Measurements from ENCODE around the gene NELL2.

The NELL2 gene

DNA sequence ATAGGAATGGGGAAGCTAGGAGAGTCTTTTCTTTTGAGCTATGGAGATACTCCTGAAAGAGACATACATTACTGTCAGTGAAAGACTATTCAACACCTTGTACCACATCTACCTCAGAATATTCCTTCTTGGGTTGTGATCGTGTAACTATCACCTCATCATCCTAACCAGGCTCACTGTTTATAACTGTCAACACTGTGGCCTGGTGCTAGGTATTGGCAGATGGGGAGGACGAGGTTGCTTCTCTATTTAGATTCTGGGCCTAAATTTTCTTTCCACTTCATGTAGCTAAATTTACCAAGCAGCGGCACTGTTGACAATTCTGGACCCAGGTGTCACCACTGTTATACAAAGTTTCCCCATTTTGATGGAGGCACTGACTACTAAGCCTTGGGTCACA, 354.4 kb downstream of the NELL2 start:
- no peaks in the 10 kb centered on the region for H3K27me3 ChIP-seq (ENCODE audit: control insufficient read depth, insufficient read depth, low read length)
- H3K4me1 ChIP-seq (ENCODE audit: control insufficient read depth, low read depth, low read length): peaks cover 22% of the 10 kb centered on the region
- H3K27ac ChIP-seq (ENCODE audit: low read length): no peak overlapping the region
- H3K4me3 ChIP-seq (ENCODE audit: low read length): no peak overlapping the region
- no peaks in the 10 kb centered on the region for H3K36me3 ChIP-seq (ENCODE audit: control insufficient read depth, low read depth, low read length)
- no peaks in the 10 kb centered on the region for H3K9me3 ChIP-seq (ENCODE audit: control insufficient read depth, low read depth, low read length)
- no peak overlapping the region for H3K9ac ChIP-seq (ENCODE audit: low read length)

- Histone ChIP-seq H3K9ac (ENCODE audit: low read length) (no peak overlapping the region), H3K27me3 (ENCODE audit: control insufficient read depth, insufficient read depth, low read length) (no peaks in the 10 kb centered on the region), H3K4me1 (ENCODE audit: control insufficient read depth, low read depth, low read length) (peaks cover 13% of the 10 kb centered on the region), H3K4me3 (ENCODE audit: low read length) (no peak overlapping the region), H3K36me3 (ENCODE audit: control insufficient read depth, low read depth, low read length) (no peaks in the 10 kb centered on the region), H3K9me3 (ENCODE audit: control insufficient read depth, low read depth, low read length) (no peaks in the 10 kb centered on the region), H3K27ac (ENCODE audit: low read length) (no peak overlapping the region)
Measured at GRCh38 chr12:44519931-44520330, 356.2 kb downstream of the NELL2 start.

GRCh38 chr12:44511289-44511688, 364.8 kb downstream of the NELL2 start:
- Histone ChIP-seq H3K27ac (ENCODE audit: low read length) (no peak overlapping the region), H3K9me3 (ENCODE audit: control insufficient read depth, low read depth, low read length) (no peaks in the 10 kb centered on the region), H3K27me3 (ENCODE audit: control insufficient read depth, insufficient read depth, low read length) (no peaks in the 10 kb centered on the region), H3K4me1 (ENCODE audit: control insufficient read depth, low read depth, low read length) (no peaks in the 10 kb centered on the region), H3K4me3 (ENCODE audit: low read length) (no peak overlapping the region), H3K9ac (ENCODE audit: low read length) (no peak overlapping the region), H3K36me3 (ENCODE audit: control insufficient read depth, low read depth, low read length) (no peaks in the 10 kb centered on the region)

DNA sequence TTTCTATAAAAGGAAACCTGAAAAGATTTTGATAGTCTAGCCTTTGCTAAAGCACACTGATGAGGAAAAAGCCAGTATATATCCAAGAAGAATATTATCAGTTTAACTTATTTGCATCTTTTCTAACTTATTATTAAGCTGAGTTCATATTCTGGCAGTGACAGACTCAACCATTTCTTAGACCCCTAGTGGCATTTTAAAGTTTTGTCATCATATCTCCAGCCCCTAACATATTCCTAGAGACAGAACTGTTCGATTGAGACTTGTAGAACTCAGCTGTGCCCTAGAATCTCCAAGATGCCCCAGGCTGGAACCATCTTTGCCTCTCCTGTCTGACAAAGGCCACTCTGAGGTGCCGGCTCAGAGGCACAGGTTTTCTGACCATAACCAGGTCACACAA, 365.6 kb downstream of the NELL2 start:
- H3K27ac ChIP-seq (ENCODE audit: low read length): no peak overlapping the region

DNA sequence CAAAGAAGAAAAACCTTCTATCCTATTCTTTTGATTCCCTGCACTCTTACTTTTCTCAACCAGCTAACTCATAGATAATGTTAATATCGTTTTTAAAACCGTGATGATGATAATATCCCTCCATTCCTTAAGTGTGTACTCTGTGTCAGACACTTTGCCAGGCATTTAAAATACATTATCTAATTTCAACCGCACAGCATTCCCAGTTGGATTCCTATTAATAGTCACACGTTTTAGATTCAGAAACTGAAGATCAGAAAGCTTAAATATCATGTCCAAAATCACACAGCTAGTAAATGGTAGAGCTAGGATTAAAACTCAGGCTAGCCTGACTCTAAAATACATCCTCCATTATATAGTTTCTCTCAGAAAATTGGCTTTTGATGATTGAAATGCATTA, 366.0 kb downstream of the NELL2 start:
- Histone ChIP-seq H3K9ac (ENCODE audit: low read length) (no peak overlapping the region), H3K9me3 (ENCODE audit: control insufficient read depth, low read depth, low read length) (no peaks in the 10 kb centered on the region), H3K36me3 (ENCODE audit: control insufficient read depth, low read depth, low read length) (no peaks in the 10 kb centered on the region), H3K4me3 (ENCODE audit: low read length) (no peak overlapping the region), H3K27me3 (ENCODE audit: control insufficient read depth, insufficient read depth, low read length) (no peaks in the 10 kb centered on the region), H3K4me1 (ENCODE audit: control insufficient read depth, low read depth, low read length) (no peaks in the 10 kb centered on the region), H3K27ac (ENCODE audit: low read length) (no peak overlapping the region)

More for the DNA sequence above, 365.6 kb downstream of the NELL2 start:
- H3K4me3 ChIP-seq (ENCODE audit: low read length): no peak overlapping the region
- no peaks in the 10 kb centered on the region for H3K27me3 ChIP-seq (ENCODE audit: control insufficient read depth, insufficient read depth, low read length)
- H3K9me3 ChIP-seq (ENCODE audit: control insufficient read depth, low read depth, low read length): no peaks in the 10 kb centered on the region
- H3K9ac ChIP-seq (ENCODE audit: low read length): no peak overlapping the region
- H3K36me3 ChIP-seq (ENCODE audit: control insufficient read depth, low read depth, low read length): no peaks in the 10 kb centered on the region
- no peaks in the 10 kb centered on the region for H3K4me1 ChIP-seq (ENCODE audit: control insufficient read depth, low read depth, low read length)

GRCh38 chr12:44509471-44509870, 366.6 kb downstream of the NELL2 start:
- no peak overlapping the region for H3K4me3 ChIP-seq (ENCODE audit: low read length)
- H3K27me3 ChIP-seq (ENCODE audit: control insufficient read depth, insufficient read depth, low read length): no peaks in the 10 kb centered on the region
- H3K9me3 ChIP-seq (ENCODE audit: control insufficient read depth, low read depth, low read length): no peaks in the 10 kb centered on the region
- no peaks in the 10 kb centered on the region for H3K4me1 ChIP-seq (ENCODE audit: control insufficient read depth, low read depth, low read length)
- no peak overlapping the region for H3K27ac ChIP-seq (ENCODE audit: low read length)
- H3K9ac ChIP-seq (ENCODE audit: low read length): no peak overlapping the region
- no peaks in the 10 kb centered on the region for H3K36me3 ChIP-seq (ENCODE audit: control insufficient read depth, low read depth, low read length)

DNA sequence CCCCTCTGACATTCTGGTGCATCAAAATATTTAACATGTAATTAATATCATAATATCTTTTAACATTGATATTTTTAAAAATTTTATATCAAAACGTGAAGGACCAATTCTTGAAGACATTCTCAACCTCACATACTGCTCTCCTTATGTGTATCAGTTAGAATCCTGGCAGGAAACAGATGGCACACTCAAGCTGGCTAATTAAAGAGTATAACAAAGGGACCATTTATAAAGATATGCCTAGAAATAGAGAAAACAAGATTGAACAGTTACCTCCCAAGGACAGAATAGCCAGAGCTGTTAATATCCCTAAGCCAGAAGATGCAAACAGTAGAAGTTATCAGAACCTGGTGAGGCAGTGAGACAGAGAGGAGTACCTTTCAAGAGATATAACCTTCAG, 368.7 kb downstream of the NELL2 start:
- no peak overlapping the region for H3K27ac ChIP-seq (ENCODE audit: low read length)
- no peaks in the 10 kb centered on the region for H3K27me3 ChIP-seq (ENCODE audit: control insufficient read depth, insufficient read depth, low read length)
- H3K4me3 ChIP-seq (ENCODE audit: low read length): no peak overlapping the region
- H3K4me1 ChIP-seq (ENCODE audit: control insufficient read depth, low read depth, low read length): no peaks in the 10 kb centered on the region
- no peaks in the 10 kb centered on the region for H3K36me3 ChIP-seq (ENCODE audit: control insufficient read depth, low read depth, low read length)
- H3K9ac ChIP-seq (ENCODE audit: low read length): no peak overlapping the region
- no peaks in the 10 kb centered on the region for H3K9me3 ChIP-seq (ENCODE audit: control insufficient read depth, low read depth, low read length)

DNA sequence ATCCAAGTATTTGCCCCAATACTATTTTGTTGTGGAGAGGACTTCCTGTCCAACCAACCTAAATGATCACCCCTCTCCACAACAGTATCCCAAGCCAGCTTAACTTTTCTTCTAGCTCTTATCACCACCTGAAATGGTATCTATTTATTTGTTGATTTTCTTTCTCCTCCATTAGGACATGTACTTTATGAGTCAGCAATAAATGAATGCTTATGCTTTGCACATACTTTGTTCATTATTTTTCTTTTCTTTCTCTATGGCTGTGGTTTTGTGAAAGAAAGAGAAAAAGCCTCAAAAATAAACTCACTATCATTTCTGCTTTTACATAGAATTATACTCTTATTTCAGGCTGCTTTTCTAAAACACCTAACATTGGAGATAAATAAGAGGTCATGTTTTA, 371.3 kb downstream of the NELL2 start:
- Histone ChIP-seq H3K9ac (ENCODE audit: low read length) (no peak overlapping the region), H3K27me3 (ENCODE audit: control insufficient read depth, insufficient read depth, low read length) (no peaks in the 10 kb centered on the region), H3K9me3 (ENCODE audit: control insufficient read depth, low read depth, low read length) (no peaks in the 10 kb centered on the region), H3K4me3 (ENCODE audit: low read length) (no peak overlapping the region), H3K4me1 (ENCODE audit: control insufficient read depth, low read depth, low read length) (no peaks in the 10 kb centered on the region), H3K27ac (ENCODE audit: low read length) (no peak overlapping the region), H3K36me3 (ENCODE audit: control insufficient read depth, low read depth, low read length) (no peaks in the 10 kb centered on the region)

DNA sequence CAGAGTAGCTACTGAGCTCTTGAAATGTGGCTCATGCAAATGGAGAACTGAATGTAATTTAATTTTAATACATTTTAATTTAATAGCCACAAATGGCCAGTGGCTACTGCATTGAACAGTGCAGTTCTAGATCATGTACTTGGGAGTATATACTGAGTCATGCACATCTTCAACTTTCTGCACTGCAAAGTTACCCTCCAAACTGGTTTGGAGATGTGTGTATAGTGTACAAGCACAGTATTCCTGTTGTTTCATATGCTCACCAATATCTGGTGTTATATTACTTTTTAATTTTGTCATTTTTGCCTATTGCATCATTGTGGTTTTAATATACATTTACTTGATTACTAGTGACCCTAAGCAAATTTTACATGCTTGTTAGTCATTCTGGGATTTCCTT, 372.8 kb downstream of the NELL2 start:
- H3K4me1 ChIP-seq (ENCODE audit: control insufficient read depth, low read depth, low read length): no peaks in the 10 kb centered on the region
- H3K9me3 ChIP-seq (ENCODE audit: control insufficient read depth, low read depth, low read length): no peaks in the 10 kb centered on the region
- no peak overlapping the region for H3K9ac ChIP-seq (ENCODE audit: low read length)
- no peak overlapping the region for H3K27ac ChIP-seq (ENCODE audit: low read length)
- H3K27me3 ChIP-seq (ENCODE audit: control insufficient read depth, insufficient read depth, low read length): no peaks in the 10 kb centered on the region
- H3K36me3 ChIP-seq (ENCODE audit: control insufficient read depth, low read depth, low read length): no peaks in the 10 kb centered on the region
- H3K4me3 ChIP-seq (ENCODE audit: low read length): no peak overlapping the region

DNA sequence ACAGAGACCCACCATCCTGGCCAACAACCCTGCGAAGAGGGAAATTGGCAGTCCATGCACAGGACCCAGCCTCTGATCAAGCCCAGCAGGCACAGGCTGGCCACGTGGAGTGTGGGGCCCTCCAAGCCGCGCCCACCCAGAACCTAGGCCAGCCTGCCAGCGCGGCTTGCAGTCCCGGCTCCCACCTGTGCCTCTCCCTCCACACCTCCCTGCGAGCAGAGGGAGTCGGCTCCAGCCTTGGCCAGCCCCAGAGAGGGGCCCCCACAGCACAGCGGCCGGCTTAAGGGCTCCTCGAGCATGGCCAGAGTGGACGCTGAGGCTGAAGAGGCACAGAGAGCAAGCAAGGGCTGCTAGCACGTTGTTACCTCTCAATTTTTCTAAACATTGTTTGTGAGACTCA, 373.4 kb downstream of the NELL2 start:
- Histone ChIP-seq H3K9me3 (ENCODE audit: control insufficient read depth, low read depth, low read length) (no peaks in the 10 kb centered on the region), H3K27me3 (ENCODE audit: control insufficient read depth, insufficient read depth, low read length) (no peaks in the 10 kb centered on the region), H3K4me1 (ENCODE audit: control insufficient read depth, low read depth, low read length) (no peaks in the 10 kb centered on the region), H3K27ac (ENCODE audit: low read length) (no peak overlapping the region), H3K4me3 (ENCODE audit: low read length) (no peak overlapping the region), H3K36me3 (ENCODE audit: control insufficient read depth, low read depth, low read length) (no peaks in the 10 kb centered on the region), H3K9ac (ENCODE audit: low read length) (no peak overlapping the region)

DNA sequence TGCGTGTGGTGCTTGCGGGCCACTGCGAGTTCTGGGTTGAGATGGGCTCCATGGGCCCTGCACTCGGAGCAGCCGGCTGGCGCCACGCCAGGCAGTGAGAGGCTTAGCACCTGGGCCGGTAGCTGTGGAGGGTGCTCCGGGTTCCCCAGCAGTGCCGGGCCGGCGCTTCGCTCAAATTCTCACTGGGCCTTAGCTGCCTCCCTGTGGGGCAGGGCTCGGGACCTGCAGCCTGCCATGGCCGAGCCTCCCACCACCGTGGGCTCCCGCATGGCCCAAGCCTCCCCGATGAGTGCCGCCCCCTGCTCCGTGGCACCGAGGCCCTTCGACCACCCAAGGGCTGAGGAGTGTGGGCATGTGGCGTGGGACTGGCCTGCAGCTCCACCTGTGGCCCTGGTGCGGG, 375.7 kb downstream of the NELL2 start:
- H3K4me1 ChIP-seq (ENCODE audit: control insufficient read depth, low read depth, low read length): no peaks in the 10 kb centered on the region
- no peaks in the 10 kb centered on the region for H3K9me3 ChIP-seq (ENCODE audit: control insufficient read depth, low read depth, low read length)
- no peak overlapping the region for H3K27ac ChIP-seq (ENCODE audit: low read length)
- H3K36me3 ChIP-seq (ENCODE audit: control insufficient read depth, low read depth, low read length): no peaks in the 10 kb centered on the region
- H3K4me3 ChIP-seq (ENCODE audit: low read length): no peak overlapping the region
- no peaks in the 10 kb centered on the region for H3K27me3 ChIP-seq (ENCODE audit: control insufficient read depth, insufficient read depth, low read length)
- H3K9ac ChIP-seq (ENCODE audit: low read length): no peak overlapping the region

- Histone ChIP-seq H3K27me3 (ENCODE audit: control insufficient read depth, insufficient read depth, low read length) (no peaks in the 10 kb centered on the region), H3K4me1 (ENCODE audit: control insufficient read depth, low read depth, low read length) (no peaks in the 10 kb centered on the region), H3K9ac (ENCODE audit: low read length) (no peak overlapping the region), H3K36me3 (ENCODE audit: control insufficient read depth, low read depth, low read length) (no peaks in the 10 kb centered on the region), H3K27ac (ENCODE audit: low read length) (no peak overlapping the region), H3K9me3 (ENCODE audit: control insufficient read depth, low read depth, low read length) (peaks cover 6% of the 10 kb centered on the region), H3K4me3 (ENCODE audit: low read length) (no peak overlapping the region)
Measured at GRCh38 chr12:44497044-44497443, 379.1 kb downstream of the NELL2 start.
